WERI-Rb-1 (cell line): ENCODE measurements around the gene TPM1.

Source experiments
- DNase-seq: peaks from one replicate; pipeline ENCODE4 v3.0.0-alpha.2; 2020
- H3K27ac ChIP-seq: fragments of 250-450 bp; sonication (Bioruptor Pico); 2 replicates; pipeline ENCODE4 v1.5.1; 2020; ENCODE audit warnings: mild to moderate bottlenecking, moderate library complexity
- H3K27me3 ChIP-seq: fragments of 250-450 bp; sonication (Bioruptor Pico); 2 replicates; pipeline ENCODE4 v1.5.1; 2021; ENCODE audit warnings: mild to moderate bottlenecking, low read depth, moderate library complexity; ENCODE audit not compliant: insufficient read depth, severe bottlenecking
- H3K36me3 ChIP-seq: fragments of 250-450 bp; sonication (Bioruptor Pico); 2 replicates; pipeline ENCODE4 v1.5.1; 2020; ENCODE audit warnings: mild to moderate bottlenecking, moderate library complexity
- H3K4me3 ChIP-seq: 2 replicates; pipeline ENCODE4 v1.5.1; 2011; ENCODE audit warnings: low read depth, mild to moderate bottlenecking, control low read depth, low read length
- H3K9me3 ChIP-seq: fragments of 250-450 bp; sonication (Bioruptor Pico); 2 replicates; pipeline ENCODE4 v1.5.1; 2021; ENCODE audit warnings: mild to moderate bottlenecking, moderate library complexity; ENCODE audit not compliant: severe bottlenecking
- CTCF ChIP-seq: IDR thresholded peaks from 2 replicates; pipeline ENCODE4 v1.5.1; 2011; ENCODE audit warnings: low read depth, mild to moderate bottlenecking, control low read depth, inconsistent platforms, low read length

The TPM1 gene

GRCh38 chr15:63052077-63052841 lies 9.7 kb downstream of the TPM1 start:
- TF ChIP-seq CTCF: no peak
- peak; percentile 29 for DNase-seq
- H3K4me3 ChIP-seq: no peak overlapping the region
- no peaks in the 10 kb centered on the region for H3K9me3 ChIP-seq
- H3K36me3 ChIP-seq: peaks cover 6% of the 10 kb centered on the region
- H3K27me3 ChIP-seq: no peaks in the 10 kb centered on the region
- peak overlapping the region; percentile 67 for H3K27ac ChIP-seq

- no peak overlapping the region for H3K4me3 ChIP-seq
- no peak for TF ChIP-seq CTCF
- peak overlapping the region; percentile 67 for H3K27ac ChIP-seq
- H3K9me3 ChIP-seq: no peaks in the 10 kb centered on the region
- H3K27me3 ChIP-seq: no peaks in the 10 kb centered on the region
- peak; percentile 43 for DNase-seq
- peaks cover 14% of the 10 kb centered on the region for H3K36me3 ChIP-seq
These were observed 10.6 kb downstream of the TPM1 start for GRCh38 chr15:63052961-63053698.

- no peak for DNase-seq
- Histone ChIP-seq H3K27ac (peak overlapping the region; percentile 52), H3K4me3 (no peak overlapping the region), H3K9me3 (no peaks in the 10 kb centered on the region), H3K36me3 (peaks cover 26% of the 10 kb centered on the region), H3K27me3 (no peaks in the 10 kb centered on the region)
- TF ChIP-seq CTCF: no peak
These were observed 11.7 kb downstream of the TPM1 start for GRCh38 chr15:63054281-63054683.

GRCh38 chr15:63054985-63055384 lies 12.4 kb downstream of the TPM1 start:
- Histone ChIP-seq H3K27me3 (no peaks in the 10 kb centered on the region), H3K9me3 (no peaks in the 10 kb centered on the region), H3K4me3 (no peak overlapping the region), H3K27ac (no peak overlapping the region), H3K36me3 (peaks cover 33% of the 10 kb centered on the region)
- no peak for TF ChIP-seq CTCF
- no peak for DNase-seq

GRCh38 chr15:63056829-63057228 lies 14.3 kb downstream of the TPM1 start:
- Histone ChIP-seq H3K27ac (no peak overlapping the region), H3K27me3 (no peaks in the 10 kb centered on the region), H3K36me3 (peaks cover 51% of the 10 kb centered on the region), H3K9me3 (no peaks in the 10 kb centered on the region), H3K4me3 (no peak overlapping the region)
- TF ChIP-seq CTCF: no peak
- DNase-seq: no peak
